Liver (tissue), 9 donors: ENCODE results near the gene ATP6V1E1. TPM values are rescaled to one million over a fixed set of nuclear protein-coding genes. Genes with fewer than 3 reads are reported as not detected.

Source experiments
- DNase-seq: peaks from one replicate; pipeline ENCODE4 v3.0.0-alpha.2; 2017; ENCODE audit warnings: low spot score
- H3K27ac ChIP-seq, 2 donors: one replicate each; pipeline ENCODE4 v1.7.0; 2013; ENCODE audit warnings: inconsistent platforms in 2 of 2, low read length in 2 of 2, control low read depth in 1 of 2, low read depth in 1 of 2, mild to moderate bottlenecking in 1 of 2
- H3K27me3 ChIP-seq, 4 donors: one replicate each; pipeline versions ENCODE4 v1.6.1 to v1.7.0; 2013; ENCODE audit warnings: low read length in 3 of 4, inconsistent platforms in 1 of 4, mild to moderate bottlenecking in 1 of 4, moderate library complexity in 1 of 4; ENCODE audit not compliant: control insufficient read depth in 4 of 4, insufficient read depth in 4 of 4
- H3K36me3 ChIP-seq, 4 donors: one replicate each; pipeline versions ENCODE4 v1.6.1 to v1.7.0; 2013; ENCODE audit warnings: low read length in 3 of 4, mild to moderate bottlenecking in 3 of 4, low read depth in 1 of 4, moderate library complexity in 1 of 4; ENCODE audit not compliant: control insufficient read depth in 4 of 4, insufficient read depth in 3 of 4
- H3K4me1 ChIP-seq, 4 donors: one replicate each; pipeline versions ENCODE4 v1.6.1 to v1.7.0; 2013; ENCODE audit warnings: low read length in 3 of 4, mild to moderate bottlenecking in 3 of 4, moderate library complexity in 1 of 4; ENCODE audit not compliant: control insufficient read depth in 4 of 4, insufficient read depth in 4 of 4
- H3K4me3 ChIP-seq, 3 donors: one replicate each; pipeline versions ENCODE4 v1.6.1 to v1.7.0; 2013; ENCODE audit warnings: low read length in 3 of 3, control low read depth in 1 of 3, low read depth in 1 of 3, mild to moderate bottlenecking in 1 of 3
- H3K9ac ChIP-seq, 2 donors: one replicate each; pipeline ENCODE4 v1.7.0; 2013; ENCODE audit warnings: low read length in 2 of 2, mild to moderate bottlenecking in 2 of 2, moderate library complexity in 2 of 2, control low read depth in 1 of 2, low read depth in 1 of 2
- H3K9me3 ChIP-seq, 4 donors: one replicate each; pipeline versions ENCODE4 v1.6.1 to v1.7.0; 2013; ENCODE audit warnings: low read length in 3 of 4; ENCODE audit not compliant: control insufficient read depth in 4 of 4
- EGR1 ChIP-seq, 2 donors: IDR thresholded peaks; 2 replicates each; pipeline ENCODE4 v1.6.1; 2016 to 2018; ENCODE audit warnings: antibody characterized with exemption in 2 of 2, low read depth in 2 of 2
- FOXA1 ChIP-seq: IDR thresholded peaks from 2 replicates; pipeline ENCODE4 v1.6.1; 2016; ENCODE audit warnings: antibody characterized with exemption
- FOXA2 ChIP-seq: IDR thresholded peaks from 2 replicates; pipeline ENCODE4 v1.6.1; 2016; ENCODE audit warnings: antibody characterized with exemption
- GABPA ChIP-seq, 2 donors: IDR thresholded peaks in 1 of 2; conservative IDR thresholded peaks in 1 of 2; 2 replicates each; pipeline ENCODE4 v1.6.1; 2016; ENCODE audit warnings: antibody characterized with exemption in 2 of 2, mild to moderate bottlenecking in 1 of 2, moderate library complexity in 1 of 2
- HNF4A ChIP-seq, 2 donors: conservative IDR thresholded peaks; 2 replicates each; pipeline ENCODE4 v1.6.1; 2016; ENCODE audit warnings: antibody characterized with exemption in 2 of 2, mild to moderate bottlenecking in 2 of 2
- HNF4G ChIP-seq: IDR thresholded peaks from 2 replicates; pipeline ENCODE4 v1.6.1; 2016; ENCODE audit warnings: antibody characterized with exemption
- JUND ChIP-seq, 2 donors: IDR thresholded peaks; 2 replicates each; pipeline ENCODE4 v1.6.1; 2016; ENCODE audit warnings: antibody characterized with exemption in 2 of 2
- NR2F2 ChIP-seq: IDR thresholded peaks from 2 replicates; pipeline ENCODE4 v1.6.1; 2016; ENCODE audit warnings: antibody characterized with exemption
- RAD21 ChIP-seq, 2 donors: IDR thresholded peaks; 2 replicates each; pipeline ENCODE4 v1.6.1; 2016; ENCODE audit warnings: antibody characterized with exemption in 2 of 2, mild to moderate bottlenecking in 2 of 2
- RXRA ChIP-seq, 2 donors: IDR thresholded peaks; 2 replicates each; pipeline ENCODE4 v1.6.1; 2017 to 2018; ENCODE audit warnings: antibody characterized with exemption in 2 of 2, mild to moderate bottlenecking in 1 of 2
- SP1 ChIP-seq: IDR thresholded peaks from 2 replicates; pipeline ENCODE4 v1.6.1; 2018; ENCODE audit warnings: antibody characterized with exemption, mild to moderate bottlenecking
- TAF1 ChIP-seq: conservative IDR thresholded peaks from 2 replicates; pipeline ENCODE4 v1.6.1; 2016; ENCODE audit warnings: antibody characterized with exemption, mild to moderate bottlenecking
- YY1 ChIP-seq: IDR thresholded peaks from 2 replicates; pipeline ENCODE4 v1.6.1; 2016; ENCODE audit warnings: antibody characterized with exemption, mild to moderate bottlenecking
- WGBS: extraction: QIAGEN DNeasy Blood & Tissue Kit; methylation state at CpG from one replicate; pipeline ENCODE4 v1.1.7; 2013; 5-methylcytosine and 5-hydroxymethylcytosine counted together
- polyA plus RNA-seq, 2 donors: library from polyadenylated mRNA; stranded (reverse) in 1 of 2; unstranded in 1 of 2; fragments of 200-250 nt in 1 of 2; fragments of >200 nt in 1 of 2; fragmentation: Nextera tagmentation in 1 of 2; extraction: Ambion mirVana in 1 of 2; gene quantifications; one replicate each; pipeline versions ENCODE4 v1.2.1 to v1.2.3, GENCODE V29; 2013 to 2015
- total RNA-seq, 2 donors: library from RNA; depleted of rRNA; stranded (reverse); fragments of >200 nt; gene quantifications; one replicate each; pipeline ENCODE4 v1.2.3, GENCODE V29; 2014
- TF ChIP-seq, protein P1 (sequence below): IDR thresholded peaks from 2 replicates; pipeline ENCODE4 v1.6.1; 2016; ENCODE audit warnings: antibody characterized with exemption
- TF ChIP-seq, protein P2 (sequence below): IDR thresholded peaks from 2 replicates; pipeline ENCODE4 v1.6.1; 2016; ENCODE audit warnings: antibody characterized with exemption
- TF ChIP-seq, protein P3 (sequence below): IDR thresholded peaks from 2 replicates; pipeline ENCODE4 v1.6.1; 2016; ENCODE audit warnings: antibody characterized with exemption, mild to moderate bottlenecking
- TF ChIP-seq, protein P4 (sequence below): IDR thresholded peaks from 2 replicates; pipeline ENCODE4 v1.6.1; 2016; ENCODE audit warnings: antibody characterized with exemption
- TF ChIP-seq, protein P5 (sequence below): fragments of 150-350 bp; IDR thresholded peaks from 2 replicates; pipeline ENCODE4 v1.5.1; 2017; ENCODE audit warnings: improper control_type of control experiment, low read depth, low read length; ENCODE audit not compliant: missing input control
- donor health status: healthy.
- donor health status: healthy.
- donor health status: healthy.
- donor health status: healthy.
- donor health status: healthy.

Gene ATP6V1E1
- total and polyA plus RNA-seq, 4 donors, result 44.6 to 53.1 (median 49.1) TPM

DNA sequence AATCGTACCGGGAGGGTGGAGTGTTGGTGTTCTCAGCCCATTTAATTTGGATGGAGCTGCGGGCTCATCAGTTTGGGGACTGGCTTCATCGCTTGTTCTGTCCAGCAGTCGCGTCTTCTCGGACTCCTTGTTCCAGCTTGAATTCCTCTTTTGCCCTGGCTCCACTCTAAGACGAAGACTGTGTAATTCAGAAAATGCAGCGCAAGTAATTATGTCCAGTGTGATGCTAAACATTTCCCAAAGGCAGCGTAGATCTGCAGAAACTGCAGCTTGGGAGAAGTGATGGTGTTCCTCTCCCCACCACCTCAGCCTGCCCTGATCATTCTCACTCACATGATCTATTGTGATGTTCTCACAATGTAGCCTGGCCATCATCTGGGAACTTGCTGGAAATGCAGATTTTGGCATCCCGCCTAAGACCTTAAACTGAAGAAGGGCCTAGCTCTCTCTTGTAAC lies 64.6 kb downstream of the ATP6V1E1 start:
- H3K9ac ChIP-seq, result no peak overlapping the region
- WGBS, result 87% methylated on average over 11 of the region's 11 CpGs
- TF ChIP-seq TAF1 (no peak), RAD21 (IDR thresholded peaks at IDR 0.05) (peak in 1 of 2 donors; percentile 17)
- TF ChIP-seq, protein P1, sequence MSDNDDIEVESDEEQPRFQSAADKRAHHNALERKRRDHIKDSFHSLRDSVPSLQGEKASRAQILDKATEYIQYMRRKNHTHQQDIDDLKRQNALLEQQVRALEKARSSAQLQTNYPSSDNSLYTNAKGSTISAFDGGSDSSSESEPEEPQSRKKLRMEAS, result no peak
- TF ChIP-seq, protein P2, sequence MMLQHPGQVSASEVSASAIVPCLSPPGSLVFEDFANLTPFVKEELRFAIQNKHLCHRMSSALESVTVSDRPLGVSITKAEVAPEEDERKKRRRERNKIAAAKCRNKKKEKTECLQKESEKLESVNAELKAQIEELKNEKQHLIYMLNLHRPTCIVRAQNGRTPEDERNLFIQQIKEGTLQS, result no peak
- DNase-seq, result no peak
- peak overlapping the region in 1 of 2 donors; percentile 78 for H3K27ac ChIP-seq
- H3K4me3 ChIP-seq, result no peak overlapping the region
- no peaks in the 10 kb centered on the region for H3K9me3 ChIP-seq
- peaks cover 7 to 28% (median 21%) of the 10 kb centered on the region in 4 donors for H3K4me1 ChIP-seq
- no peaks in the 10 kb centered on the region for H3K36me3 ChIP-seq
- no peaks in the 10 kb centered on the region for H3K27me3 ChIP-seq

DNA sequence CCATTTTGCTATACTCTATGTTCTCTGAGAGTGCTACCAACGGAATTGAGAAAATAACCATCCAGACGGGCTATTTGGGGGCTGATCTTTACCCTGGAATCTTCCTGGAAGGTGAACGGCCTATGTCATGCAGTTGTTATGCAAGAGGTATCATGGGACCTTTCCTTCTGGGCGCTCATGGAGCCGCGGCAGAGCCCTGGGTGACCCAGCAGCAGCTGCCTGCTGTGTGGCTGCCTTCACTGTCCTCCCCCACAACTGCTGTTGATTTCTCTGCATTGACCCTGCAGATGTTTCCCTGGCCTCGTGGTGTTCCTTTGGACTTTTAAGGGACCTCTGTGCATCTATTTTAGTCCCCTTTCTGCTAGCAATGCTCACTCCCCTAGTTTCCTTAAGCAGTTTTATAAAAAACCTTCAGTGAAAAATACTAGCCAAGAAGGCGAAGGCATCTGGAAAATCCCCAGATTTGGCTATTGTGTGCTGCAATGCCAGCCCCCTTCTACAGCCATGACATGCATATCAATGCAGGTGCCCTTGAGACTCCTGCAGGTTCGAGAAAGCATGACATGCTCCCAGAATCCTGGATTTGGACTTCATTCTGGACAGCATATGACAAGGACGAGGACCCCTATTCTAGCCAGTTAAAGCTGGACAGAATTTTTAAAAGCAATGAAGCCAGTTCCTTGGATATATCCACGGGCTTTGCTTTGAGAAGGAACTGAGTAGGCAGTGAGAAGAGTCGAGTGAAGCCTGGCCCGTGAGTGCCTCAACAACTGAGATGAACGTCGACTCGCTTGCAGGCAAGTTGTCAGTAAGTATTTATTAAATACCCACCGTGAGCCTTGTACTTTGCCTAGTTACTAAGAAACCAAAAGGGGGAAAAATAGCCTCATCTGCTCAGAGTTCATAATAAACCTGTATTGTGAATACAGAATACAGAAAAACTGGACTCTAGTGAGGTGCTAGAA lies 65.4 kb downstream of the ATP6V1E1 start, which contains the start of gene SLC25A18:
Gene SLC25A18, plus strand, starts transcription at position 593 of the 965 bp plus-strand sequence. CDS start 16,447 bp downstream, outside the sequence.
- peak within 1 kb of the TSS in 1 of 2 donors; percentile 16 for H3K9ac ChIP-seq
- H3K9me3 ChIP-seq, result no peaks in the 10 kb centered on the region
- H3K4me1 ChIP-seq, result peaks cover 6 to 27% (median 20%) of the 10 kb centered on the region in 4 donors
- no peak within 1 kb of the TSS for H3K4me3 ChIP-seq
- DNase-seq, result peak; percentile 44
- peak; percentile 98 to 99 for TF ChIP-seq RXRA (IDR thresholded peaks at IDR 0.05)
- peak in 1 of 2 donors; percentile 86 for TF ChIP-seq EGR1 (IDR thresholded peaks at IDR 0.05; ENCODE audit: low read depth in 2 of 2)
- peak; percentile 67 to 79 for TF ChIP-seq JUND (IDR thresholded peaks at IDR 0.05)
- TF ChIP-seq, protein P3, sequence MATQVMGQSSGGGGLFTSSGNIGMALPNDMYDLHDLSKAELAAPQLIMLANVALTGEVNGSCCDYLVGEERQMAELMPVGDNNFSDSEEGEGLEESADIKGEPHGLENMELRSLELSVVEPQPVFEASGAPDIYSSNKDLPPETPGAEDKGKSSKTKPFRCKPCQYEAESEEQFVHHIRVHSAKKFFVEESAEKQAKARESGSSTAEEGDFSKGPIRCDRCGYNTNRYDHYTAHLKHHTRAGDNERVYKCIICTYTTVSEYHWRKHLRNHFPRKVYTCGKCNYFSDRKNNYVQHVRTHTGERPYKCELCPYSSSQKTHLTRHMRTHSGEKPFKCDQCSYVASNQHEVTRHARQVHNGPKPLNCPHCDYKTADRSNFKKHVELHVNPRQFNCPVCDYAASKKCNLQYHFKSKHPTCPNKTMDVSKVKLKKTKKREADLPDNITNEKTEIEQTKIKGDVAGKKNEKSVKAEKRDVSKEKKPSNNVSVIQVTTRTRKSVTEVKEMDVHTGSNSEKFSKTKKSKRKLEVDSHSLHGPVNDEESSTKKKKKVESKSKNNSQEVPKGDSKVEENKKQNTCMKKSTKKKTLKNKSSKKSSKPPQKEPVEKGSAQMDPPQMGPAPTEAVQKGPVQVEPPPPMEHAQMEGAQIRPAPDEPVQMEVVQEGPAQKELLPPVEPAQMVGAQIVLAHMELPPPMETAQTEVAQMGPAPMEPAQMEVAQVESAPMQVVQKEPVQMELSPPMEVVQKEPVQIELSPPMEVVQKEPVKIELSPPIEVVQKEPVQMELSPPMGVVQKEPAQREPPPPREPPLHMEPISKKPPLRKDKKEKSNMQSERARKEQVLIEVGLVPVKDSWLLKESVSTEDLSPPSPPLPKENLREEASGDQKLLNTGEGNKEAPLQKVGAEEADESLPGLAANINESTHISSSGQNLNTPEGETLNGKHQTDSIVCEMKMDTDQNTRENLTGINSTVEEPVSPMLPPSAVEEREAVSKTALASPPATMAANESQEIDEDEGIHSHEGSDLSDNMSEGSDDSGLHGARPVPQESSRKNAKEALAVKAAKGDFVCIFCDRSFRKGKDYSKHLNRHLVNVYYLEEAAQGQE, result peak; percentile 65
- no peak for TF ChIP-seq GABPA (IDR thresholded peaks at IDR 0.05 in 1 of 2, conservative IDR thresholded peaks at IDR 0.05 in 1 of 2)
- TF ChIP-seq SP1, result peak; percentile 92
- peak in 1 of 2 donors; percentile 36 for TF ChIP-seq RAD21 (IDR thresholded peaks at IDR 0.05)
- TF ChIP-seq NR2F2, result peak; percentile 89
- TF ChIP-seq, protein P1, result peak; percentile 85
- TF ChIP-seq FOXA2, result peak; percentile 58
- TF ChIP-seq, protein P4, sequence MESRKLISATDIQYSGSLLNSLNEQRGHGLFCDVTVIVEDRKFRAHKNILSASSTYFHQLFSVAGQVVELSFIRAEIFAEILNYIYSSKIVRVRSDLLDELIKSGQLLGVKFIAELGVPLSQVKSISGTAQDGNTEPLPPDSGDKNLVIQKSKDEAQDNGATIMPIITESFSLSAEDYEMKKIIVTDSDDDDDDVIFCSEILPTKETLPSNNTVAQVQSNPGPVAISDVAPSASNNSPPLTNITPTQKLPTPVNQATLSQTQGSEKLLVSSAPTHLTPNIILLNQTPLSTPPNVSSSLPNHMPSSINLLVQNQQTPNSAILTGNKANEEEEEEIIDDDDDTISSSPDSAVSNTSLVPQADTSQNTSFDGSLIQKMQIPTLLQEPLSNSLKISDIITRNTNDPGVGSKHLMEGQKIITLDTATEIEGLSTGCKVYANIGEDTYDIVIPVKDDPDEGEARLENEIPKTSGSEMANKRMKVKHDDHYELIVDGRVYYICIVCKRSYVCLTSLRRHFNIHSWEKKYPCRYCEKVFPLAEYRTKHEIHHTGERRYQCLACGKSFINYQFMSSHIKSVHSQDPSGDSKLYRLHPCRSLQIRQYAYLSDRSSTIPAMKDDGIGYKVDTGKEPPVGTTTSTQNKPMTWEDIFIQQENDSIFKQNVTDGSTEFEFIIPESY, result peak; percentile 77
- TF ChIP-seq, protein P5, sequence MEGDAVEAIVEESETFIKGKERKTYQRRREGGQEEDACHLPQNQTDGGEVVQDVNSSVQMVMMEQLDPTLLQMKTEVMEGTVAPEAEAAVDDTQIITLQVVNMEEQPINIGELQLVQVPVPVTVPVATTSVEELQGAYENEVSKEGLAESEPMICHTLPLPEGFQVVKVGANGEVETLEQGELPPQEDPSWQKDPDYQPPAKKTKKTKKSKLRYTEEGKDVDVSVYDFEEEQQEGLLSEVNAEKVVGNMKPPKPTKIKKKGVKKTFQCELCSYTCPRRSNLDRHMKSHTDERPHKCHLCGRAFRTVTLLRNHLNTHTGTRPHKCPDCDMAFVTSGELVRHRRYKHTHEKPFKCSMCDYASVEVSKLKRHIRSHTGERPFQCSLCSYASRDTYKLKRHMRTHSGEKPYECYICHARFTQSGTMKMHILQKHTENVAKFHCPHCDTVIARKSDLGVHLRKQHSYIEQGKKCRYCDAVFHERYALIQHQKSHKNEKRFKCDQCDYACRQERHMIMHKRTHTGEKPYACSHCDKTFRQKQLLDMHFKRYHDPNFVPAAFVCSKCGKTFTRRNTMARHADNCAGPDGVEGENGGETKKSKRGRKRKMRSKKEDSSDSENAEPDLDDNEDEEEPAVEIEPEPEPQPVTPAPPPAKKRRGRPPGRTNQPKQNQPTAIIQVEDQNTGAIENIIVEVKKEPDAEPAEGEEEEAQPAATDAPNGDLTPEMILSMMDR, result peak; percentile 20
- peak; percentile 95 for TF ChIP-seq YY1
- TF ChIP-seq FOXA1, result peak; percentile 71
- TF ChIP-seq, protein P2, result peak; percentile 63
- TF ChIP-seq HNF4A (conservative IDR thresholded peaks at IDR 0.05), result peak; percentile 75 to 87
- peak; percentile 82 for TF ChIP-seq TAF1
- TF ChIP-seq HNF4G, result peak; percentile 37
- no peaks in the 10 kb centered on the region for H3K36me3 ChIP-seq
- H3K27ac ChIP-seq, result peak within 1 kb of the TSS; percentile 65 to 78
- H3K27me3 ChIP-seq, result no peaks in the 10 kb centered on the region
- WGBS, result 47% methylated on average over 17 of the region's 17 CpGs
